Measurements from ENCODE around the gene TSLP. TPM values are rescaled to one million over a fixed set of nuclear protein-coding genes. Genes with fewer than 3 reads are reported as not detected.

TSLP gene
- 1 to 10 TPM in 1 of 10 donors, under 1 TPM in 9; 0.12 to 1.2 (median 0.51) TPM for polyA plus RNA-seq (ENCODE audit: insufficient read length in 10 of 10)
- long read RNA-seq, donor 1: 0 reads
- long read RNA-seq, donor 2, partial matches to known transcripts: 0 of 3 reads
- long read RNA-seq, donor 2, other reads (novel, unspliced or antisense): 0 of 3 reads
- long read RNA-seq, donor 3: 0 reads
- long read RNA-seq, donor 4: 0 reads
- long read RNA-seq, donor 5: 0 reads
- long read RNA-seq, donor 6: 0 reads
- long read RNA-seq, donor 7: 0 reads
- long read RNA-seq, donor 8, partial matches to known transcripts: 0 of 1 reads
- long read RNA-seq, donor 8, other reads (novel, unspliced or antisense): 0 of 1 reads
- long read RNA-seq, donor 9: 0 reads

DNA sequence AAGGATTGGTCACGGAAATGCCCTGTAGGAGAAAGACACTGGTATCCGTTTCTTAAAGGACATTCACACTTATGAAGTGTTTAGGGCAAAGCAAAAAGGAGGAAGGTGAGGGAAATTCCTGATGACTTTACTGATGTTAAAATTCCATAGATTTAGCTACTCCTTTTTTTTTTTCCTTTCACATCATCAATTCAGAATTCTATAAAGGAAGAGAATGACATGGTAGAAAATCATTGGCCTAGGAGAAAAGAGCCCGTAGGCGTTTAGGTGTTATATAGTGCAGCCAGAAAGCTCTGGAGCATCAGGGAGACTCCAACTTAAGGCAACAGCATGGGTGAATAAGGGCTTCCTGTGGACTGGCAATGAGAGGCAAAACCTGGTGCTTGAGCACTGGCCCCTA, at the start of gene TSLP:
Gene TSLP, plus strand, starts transcription at position 301 of the 400 bp plus-strand sequence. CDS start 178 bp downstream, outside the sequence.
- no peak for DNase-seq

DNA sequence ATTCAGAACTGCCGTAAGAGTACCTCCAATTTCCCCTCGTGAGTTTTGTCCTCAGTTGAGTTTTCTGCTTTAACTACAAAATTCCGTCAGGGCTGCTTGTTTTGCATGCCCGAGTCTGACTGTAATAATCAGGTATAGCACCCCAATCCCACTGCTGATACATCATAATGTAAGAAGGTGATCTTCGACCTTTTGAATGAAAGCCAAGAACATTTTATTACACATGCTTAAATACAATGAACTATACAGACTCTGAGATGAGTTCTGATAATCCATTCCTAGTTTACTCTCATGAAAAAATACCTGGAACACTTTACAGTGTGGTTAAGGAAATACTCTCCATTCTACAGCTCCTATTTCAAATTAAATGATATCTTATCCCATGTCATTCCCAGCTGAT, 49.2 kb upstream of the TSLP start:
- DNase-seq: no peak

DNA sequence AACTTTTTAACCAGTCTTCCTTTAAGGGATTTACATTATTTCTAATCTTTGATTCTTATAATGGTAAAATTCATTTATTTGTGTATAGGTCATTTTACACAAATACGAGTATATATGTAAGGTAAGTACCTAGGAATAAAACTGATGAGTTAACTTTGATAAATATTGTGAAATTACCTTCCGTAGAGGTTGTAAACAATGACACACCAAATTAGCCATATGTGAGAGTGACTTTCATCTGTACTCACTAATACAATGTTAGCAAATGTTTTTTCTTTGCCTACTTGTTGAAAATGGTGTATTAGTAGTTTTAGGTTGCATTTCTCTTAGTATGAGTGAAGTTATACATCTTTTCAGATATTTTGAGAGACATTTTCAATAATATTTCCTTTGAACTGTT, 42.6 kb upstream of the TSLP start:
- DNase-seq: no peak

DNA sequence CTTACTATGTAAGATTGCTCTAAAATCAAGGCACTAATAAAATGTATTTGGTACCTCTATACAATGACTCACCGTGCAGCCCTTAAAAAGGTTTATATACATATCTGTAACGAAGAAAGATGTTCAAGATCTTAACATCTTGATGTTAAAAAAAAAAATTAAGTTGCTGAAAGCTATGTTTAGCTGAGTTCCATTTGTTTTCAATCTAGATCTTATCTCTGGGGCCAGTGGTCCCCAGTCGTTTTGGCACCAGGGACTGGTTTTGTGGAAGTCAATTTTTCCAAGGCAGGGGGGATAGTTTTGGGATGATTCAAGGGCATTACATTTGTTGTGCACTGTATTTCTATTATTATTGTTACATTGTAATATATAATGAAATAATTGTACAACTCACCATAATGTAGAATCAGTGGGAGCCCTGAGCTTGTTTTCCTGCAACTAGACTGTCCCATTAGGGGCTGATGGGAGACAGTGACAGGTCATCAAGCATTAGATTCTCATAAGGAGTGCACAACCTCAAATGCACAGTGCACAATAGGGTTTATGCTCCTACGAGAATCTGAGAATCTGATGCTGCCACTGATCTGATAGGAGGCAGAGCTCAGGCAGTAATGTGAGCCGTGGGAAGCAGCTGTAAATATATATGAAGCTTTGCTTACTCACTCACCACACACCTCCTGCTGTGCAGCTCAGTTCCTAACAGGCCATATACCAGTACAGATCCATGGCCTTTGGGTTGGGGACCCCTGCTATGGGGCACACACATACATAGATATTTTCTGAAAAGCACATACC, 27.6 kb upstream of the TSLP start:
- peak in 1 of 3 donors; percentile 2 for DNase-seq

DNA sequence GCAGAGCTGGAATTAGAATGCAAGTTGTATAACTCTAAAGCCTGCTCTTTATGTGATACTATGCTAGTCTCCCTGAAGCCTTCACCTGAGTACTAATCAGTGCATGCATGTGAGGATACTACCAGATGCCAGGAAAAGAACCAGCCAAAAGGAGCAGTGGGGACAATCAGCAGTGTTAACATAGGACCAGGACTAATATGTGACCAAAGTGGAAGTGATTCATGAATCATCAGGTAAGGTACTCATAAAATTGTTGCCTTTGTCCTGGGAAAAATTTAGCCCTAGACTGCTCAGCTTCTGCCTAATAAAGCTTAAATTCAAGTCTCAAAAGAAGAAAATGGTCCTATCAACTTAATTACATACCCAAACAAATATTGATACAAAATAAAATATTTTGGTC, 13.4 kb upstream of the TSLP start:
- no peak for DNase-seq

DNA sequence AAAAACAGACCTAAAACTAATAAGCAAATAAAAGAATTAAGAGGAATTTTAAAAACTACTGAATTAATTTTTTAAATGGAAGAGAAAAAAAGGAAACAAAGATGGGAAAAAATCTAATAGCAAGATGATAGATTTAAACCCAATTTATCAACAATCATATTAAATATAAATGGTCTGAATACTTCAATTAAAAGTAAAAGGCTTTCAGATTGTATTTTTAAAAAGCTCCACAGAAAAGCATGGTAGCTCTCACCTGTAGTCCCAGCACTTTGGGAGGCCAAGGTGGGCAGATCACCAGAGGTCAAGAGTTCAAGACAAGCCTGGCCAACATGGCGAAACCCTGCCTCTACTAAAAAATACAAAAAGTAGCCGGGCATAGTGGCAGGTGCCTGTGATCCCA, 11.3 kb upstream of the TSLP start:
- DNase-seq: no peak

DNA sequence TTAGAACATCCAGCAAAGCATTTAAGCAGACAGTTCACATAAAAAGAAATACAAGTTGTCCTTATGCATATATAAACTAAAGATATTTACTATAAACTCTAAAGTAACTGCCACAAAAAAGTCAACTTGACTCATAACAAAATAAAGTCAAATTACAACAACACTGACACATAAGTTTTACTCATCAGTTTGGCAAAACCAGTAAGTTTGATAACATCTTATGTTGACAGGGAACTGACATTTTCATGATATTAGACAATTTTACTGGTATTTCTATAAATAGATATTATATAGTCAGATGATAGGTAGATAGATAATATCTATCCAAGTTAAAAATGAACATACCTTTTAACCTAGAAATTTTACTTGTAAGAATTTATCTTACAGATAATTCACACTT, 9.9 kb upstream of the TSLP start:
- DNase-seq: no peak

DNA sequence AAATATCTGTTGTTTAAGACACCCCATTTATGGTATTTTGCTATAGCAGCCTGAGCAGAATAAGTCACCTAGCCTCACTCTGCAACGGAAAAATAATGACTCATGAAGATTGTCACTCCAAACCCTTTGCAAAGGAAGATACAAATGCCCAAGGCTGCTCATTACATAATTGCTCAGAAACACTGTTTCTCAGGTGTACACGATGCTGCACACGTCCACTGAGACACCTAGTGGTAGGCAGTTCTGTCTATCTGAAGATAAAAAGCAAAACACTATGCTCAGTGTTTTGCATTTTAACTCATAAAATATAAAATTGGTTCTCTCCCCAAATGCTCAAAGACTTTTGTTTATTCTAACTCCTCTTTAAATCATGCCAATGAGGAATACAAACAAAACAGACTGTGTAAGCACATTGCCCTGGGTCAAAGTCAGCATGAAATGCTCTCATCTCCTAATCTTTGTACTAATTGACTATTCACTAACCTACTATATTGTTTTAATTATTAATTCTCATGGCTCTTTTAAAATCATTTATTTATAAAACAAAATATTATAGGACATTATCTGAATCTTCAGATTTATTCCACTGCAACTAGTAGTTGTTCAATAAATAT, 7.7 kb upstream of the TSLP start:
- DNase-seq: no peak

DNA sequence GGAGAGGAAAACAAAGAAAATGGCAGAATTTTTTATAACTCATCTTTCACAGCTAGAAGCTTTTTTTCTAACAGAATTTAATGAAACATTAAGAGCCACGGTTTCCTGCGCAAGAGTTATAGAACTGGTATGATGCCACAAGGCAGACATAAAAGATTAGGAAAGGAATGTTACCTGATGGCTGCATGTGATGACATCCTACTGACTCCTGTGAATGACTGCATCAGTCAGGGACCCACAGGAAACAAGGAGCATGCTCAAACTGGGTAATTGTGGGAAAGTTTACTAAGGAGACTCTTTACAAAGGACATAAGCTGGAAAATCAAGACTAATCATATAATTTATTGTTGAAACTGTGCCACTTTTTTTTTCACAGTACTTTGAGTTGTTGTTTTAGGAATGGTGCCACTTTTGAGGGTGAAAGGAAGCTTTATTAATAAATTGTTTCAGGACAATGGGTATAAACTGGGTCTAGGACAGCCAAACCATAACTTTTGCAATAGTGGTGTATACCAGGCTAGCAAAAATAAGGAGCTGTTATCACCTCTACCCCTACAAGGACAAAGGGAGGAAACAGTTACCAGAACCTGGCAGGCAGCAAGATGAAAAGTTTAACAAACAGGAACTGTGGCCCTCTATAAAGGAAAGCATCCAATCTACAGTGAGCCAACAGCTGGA, 5.1 kb upstream of the TSLP start:
- no peak for DNase-seq

DNA sequence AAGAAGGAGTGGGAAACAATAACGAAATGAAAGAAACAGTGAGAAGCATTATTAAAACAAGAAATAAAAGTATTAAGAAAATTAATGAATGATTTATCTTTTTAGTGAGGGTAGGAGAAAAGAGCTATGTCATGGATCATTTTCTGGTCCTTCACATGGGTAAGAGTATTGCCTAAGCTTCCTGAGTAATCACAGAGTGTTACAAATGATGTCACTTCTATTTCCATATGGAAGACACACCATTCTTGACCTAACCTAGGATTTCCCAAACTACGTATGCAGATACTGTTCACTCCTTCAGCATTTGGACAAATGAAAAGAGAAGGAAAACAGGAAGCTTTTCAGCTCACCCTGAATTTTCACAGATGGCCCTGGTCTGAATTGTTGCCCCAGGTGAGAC, 3.3 kb upstream of the TSLP start:
- no peak for DNase-seq

DNA sequence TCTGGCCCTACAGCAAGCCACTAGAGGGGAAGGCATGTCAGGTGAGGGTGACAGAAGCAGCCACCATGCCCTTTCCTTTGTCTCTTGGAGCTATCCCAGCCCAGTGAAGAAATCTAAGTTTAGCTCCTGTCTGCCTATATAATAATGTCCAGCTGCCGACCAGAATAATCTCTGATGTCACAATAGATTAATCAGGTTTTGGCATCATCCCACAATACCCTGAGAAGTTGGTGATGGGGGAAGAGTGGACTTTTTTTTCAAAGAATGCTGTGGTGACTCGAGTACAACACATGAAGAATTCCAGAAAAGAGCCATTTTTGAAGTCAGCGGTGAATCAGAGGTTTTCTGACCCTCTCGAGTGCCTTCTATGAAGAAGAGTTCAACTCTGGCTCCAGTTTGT, 1.7 kb upstream of the TSLP start:
- DNase-seq: peak in 1 of 3 donors; percentile 60

DNA sequence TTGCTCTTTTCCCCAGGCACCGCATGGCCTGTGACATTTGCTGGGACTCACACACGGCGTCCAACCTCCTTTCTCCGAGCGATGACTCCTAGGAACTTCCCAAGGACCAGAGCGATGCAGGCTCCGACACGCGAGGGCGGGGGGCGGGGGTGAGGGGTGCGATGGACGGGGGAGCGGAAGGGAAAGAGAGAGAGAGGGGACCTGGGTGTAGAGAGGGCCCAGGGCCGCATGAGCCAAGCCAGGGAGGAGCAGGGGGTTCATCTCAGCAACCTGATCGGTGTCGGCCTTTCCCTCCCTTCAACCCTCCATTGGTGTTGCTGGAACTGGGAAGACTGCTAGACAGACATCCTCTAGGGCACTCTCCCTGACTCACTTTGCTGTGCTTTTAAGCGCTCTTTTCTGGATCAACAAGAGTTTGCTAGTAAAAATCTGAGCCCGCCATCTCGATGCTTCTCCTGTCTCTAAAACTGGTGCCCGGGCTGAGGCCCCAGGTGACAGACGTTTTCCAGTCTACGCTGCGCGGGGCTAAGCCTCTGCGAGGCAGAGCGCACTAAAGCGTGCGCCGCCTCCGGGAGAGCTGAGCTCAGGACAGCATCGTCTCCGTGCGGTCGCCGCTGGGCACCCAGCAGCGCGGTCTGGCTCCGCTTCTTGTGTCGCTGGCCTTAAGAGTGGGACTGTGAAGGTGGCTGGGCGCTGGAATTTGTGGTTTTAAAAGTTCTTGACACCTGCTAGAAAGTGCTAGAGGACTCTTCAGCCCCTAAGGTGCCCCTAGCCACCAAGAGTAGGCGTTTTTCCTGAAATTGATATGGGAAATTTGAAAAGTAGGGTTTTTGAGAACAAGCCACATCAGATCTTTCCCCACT, 1.0 kb upstream of the TSLP start:
- peak in 1 of 3 donors; percentile 44 for DNase-seq

DNA sequence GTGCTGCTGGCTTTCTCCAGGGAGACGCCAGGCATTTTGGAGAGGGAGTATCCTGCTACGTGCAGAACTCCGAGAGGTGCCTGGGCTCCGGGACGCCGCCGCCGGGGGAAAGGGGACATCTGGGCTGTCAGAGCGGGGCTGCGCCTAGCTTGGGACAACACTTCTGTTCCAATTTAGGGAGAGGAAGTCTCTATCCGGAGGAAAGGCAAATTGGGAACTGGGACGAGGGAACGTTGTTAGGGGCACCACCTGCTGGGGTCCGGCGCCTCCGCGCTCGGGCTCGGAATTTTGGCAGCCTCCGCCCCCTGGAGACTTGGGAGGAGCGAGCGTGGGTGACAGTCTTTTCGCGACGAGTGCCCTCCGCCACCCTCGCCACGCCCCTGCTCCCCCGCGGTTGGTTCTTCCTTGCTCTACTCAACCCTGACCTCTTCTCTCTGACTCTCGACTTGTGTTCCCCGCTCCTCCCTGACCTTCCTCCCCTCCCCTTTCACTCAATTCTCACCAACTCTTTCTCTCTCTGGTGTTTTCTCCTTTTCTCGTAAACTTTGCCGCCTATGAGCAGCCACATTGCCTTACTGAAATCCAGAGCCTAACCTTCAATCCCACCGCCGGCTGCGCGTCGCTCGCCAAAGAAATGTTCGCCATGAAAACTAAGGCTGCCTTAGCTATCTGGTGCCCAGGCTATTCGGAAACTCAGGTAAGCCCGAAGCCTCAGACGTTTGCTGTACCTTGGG, 1.6 kb downstream of the TSLP start:
- DNase-seq: peak in 2 of 3 donors; percentile 28 to 36

DNA sequence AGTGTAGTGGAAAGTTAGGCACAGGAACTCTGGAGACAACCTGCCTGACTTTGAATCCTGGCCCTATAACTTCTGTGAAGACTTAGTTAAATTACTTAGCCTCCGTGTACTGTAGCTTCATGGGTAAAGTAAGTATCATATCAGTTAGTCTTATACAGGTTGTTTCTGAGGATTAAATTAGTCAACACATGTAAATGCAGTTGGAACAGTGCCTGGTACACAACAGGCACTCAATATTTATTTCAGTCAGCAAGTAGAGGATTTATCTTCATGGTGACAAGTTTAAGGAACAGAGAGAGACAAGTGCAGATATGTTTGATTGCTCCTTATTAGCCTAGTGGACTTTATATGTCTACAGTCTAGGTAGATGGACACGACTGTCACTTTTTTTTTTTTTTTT, 2.7 kb downstream of the TSLP start:
- no peak for DNase-seq

DNA sequence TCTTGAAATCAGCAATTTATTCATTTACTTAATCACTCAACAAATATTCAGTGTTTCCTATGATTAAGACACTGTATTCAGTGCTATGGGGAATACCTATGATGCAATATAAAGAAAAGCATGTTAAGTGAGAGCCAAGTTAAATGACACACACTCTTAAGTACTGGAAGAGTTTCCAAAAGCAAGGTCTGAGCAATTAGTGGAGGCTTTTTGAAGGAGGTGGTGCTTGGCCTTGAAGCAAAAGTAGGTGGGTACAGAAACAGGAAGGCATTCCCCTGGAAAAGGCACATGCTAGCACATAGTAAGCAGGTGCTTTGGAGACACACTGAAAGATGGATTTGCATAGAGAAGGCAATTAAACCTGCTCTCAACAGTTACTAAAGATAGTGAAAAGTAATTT, 4.0 kb downstream of the TSLP start:
- DNase-seq: peak in 1 of 3 donors; percentile 75

DNA sequence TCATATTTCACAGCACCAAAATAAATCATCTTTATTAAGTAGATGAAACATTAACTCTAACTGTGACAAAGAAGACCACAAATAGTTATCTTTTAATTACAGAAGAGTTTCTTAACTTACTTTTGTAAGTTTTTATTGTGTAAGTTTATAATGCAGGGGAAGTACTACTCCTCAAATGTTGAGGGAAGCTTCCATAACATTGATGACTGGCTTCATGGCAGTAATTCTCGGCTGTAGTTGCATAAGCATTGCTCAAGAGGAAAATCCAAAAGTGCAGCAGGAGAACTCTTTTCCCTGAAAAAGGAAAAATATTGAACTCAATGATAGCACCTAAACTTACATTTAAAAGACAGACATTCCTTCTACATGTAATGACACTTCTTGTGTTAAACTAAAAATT, 4.6 kb downstream of the TSLP start:
- DNase-seq: no peak

DNA sequence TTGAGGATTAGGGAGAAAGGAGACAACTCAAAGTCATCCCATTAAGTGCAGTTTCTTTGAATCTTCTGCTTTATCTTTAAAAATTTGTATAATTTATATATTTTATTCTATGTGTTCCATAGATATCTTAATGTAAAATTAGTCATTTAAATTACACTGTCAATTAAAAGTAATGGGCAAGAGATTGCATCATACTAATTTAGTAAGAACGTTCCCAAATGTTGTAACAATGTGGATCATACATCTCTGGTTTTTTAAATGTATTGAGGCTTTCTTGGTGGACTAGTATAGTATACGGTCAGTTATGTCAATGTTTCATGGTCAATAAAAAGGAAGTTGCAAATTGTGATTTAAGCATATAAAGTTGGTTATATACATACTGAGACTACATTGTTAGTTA, 6.2 kb downstream of the TSLP start:
- DNase-seq: no peak

DNA sequence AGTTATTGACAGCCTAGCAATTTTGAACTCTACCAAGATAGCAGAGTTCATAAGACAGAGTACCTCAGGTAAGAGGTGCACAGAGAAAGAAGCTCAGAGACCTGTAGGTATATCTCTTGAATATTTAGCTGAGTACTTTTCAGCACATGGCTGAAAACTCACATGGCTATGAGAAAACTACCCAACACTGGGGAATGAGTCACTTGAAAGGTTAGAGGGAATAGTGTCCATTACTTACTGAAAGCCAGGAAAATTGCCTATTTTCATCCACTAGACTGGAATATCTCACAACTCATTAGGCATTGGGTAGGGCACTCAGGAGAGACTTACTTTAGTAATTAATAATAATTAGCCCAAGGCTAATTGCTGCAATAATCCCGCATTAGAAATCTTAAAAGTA, 8.3 kb downstream of the TSLP start:
- no peak for DNase-seq

DNA sequence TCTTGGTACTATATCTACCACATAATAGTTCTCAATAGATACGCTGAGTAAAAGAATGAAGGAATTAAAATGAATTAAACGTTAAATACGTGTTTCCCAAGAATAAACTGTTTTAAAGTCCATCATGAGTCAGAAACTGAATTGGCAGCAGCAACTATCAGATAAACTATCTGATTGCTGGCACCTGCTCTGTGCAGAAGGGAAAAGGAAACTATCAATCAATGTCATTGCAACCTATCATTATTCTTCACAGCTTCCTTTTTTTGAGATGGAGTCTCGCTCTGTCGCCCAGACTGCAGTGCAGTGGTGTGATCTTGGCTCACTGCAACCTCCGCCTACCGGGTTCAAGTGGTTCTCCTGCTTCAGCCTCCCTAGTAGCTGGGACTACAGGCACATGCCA, 11.8 kb downstream of the TSLP start:
- no peak for DNase-seq

DNA sequence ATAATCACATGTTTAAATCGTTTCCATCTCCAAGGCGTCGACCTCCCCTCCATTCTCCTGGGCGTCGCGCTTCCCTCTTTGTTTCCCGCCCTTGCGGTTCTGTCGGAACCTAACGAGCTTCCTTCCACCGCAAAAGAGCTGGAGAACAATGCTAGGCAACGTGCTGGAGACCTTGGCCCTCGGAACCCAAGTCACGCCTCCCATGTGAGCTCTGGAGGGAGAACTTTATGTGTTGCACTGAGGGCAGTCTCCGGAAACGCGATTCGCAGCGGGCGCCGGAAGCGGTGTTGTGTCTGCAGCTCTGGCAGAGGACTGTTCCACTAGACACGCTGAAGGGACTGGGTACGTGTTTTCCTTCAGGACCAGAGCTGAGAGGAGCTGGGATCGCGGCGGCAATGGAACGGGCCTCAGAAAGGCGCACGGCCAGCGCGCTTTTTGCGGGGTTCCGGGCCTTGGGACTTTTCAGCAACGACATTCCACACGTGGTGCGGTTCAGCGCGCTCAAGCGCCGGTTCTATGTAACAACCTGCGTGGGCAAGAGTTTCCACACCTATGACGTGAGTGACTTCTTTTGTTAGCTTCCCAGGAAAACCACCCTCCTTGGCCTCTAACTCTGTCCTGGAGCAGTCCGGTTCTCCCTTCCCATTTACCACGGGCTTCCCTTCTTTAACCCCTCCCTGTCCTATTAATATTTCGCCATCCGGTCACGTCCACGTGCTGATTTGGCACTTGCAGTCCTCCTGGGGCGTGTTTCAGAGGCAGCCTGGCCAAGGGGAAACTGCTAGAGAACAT, 20.7 kb downstream of the TSLP start, which contains the start of gene WDR36:
Gene WDR36, plus strand, starts transcription at position 287 of the 792 bp plus-strand sequence. Its CDS starts 109 bp downstream, at position 396.
- peak; percentile 91 to 96 (median 93) for DNase-seq

All from muscle of back (tissue), 13 donors.